HG03196 (cell line): ENCODE measurements around the gene NOTCH2.

Source experiments
- ATAC-seq: cut with Tn5 transposase; IDR thresholded peaks from one replicate; pipeline ENCODE4 v1.9.1; 2021; ENCODE audit not compliant: unreplicated experiment

Gene NOTCH2

GRCh38 chr1:119911775-119912174 is 157.7 kb downstream of the NOTCH2 start:
- no peak for ATAC-seq

- ATAC-seq = no peak
Measured at GRCh38 chr1:119910618-119911017, 158.8 kb downstream of the NOTCH2 start.

- ATAC-seq = no peak
Measured at GRCh38 chr1:119909890-119910596, 159.4 kb downstream of the NOTCH2 start.

DNA sequence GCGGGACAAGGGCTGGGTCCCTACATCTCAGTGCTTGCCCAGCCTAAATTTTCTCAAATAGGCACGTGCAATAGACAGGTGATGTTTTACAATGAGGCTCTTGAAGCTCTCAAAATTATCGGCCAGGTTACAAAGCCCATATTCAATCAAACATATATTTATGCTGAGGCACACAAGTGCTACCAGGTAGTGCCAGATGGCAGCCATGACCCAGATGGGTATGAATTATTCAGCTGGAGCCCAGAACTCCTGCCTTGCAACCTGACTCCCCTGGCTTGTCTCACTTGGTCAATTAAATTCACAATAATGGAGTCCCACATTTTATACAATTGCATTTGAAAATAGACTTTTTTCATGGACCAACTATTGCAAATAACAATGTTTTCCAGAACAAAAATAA is 160.8 kb downstream of the NOTCH2 start:
- no peak for ATAC-seq

GRCh38 chr1:119906927-119907652 is 162.4 kb downstream of the NOTCH2 start:
- no peak for ATAC-seq

DNA sequence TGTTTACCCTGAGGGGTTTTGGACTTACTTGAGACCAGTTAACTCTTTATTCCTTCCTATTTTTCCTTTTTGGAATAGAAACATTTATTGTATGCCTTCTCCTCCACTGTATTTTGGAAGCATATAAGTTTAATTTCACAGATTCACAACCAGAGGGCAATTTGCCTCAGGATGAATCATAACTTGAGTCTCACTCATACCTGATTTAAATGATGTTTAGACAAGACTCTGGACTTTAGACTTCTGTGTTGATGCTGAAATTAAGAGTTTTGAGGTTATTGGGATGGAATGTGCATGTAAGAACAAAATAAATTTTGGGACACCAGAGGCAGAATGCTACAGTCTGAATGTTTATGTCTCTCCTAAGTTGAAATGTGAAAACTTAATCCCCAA is 166.0 kb downstream of the NOTCH2 start:
- no peak for ATAC-seq

GRCh38 chr1:119902775-119903442 is 166.6 kb downstream of the NOTCH2 start:
- no peak for ATAC-seq

GRCh38 chr1:119898981-119899720 is 170.3 kb downstream of the NOTCH2 start:
- ATAC-seq = no peak

DNA sequence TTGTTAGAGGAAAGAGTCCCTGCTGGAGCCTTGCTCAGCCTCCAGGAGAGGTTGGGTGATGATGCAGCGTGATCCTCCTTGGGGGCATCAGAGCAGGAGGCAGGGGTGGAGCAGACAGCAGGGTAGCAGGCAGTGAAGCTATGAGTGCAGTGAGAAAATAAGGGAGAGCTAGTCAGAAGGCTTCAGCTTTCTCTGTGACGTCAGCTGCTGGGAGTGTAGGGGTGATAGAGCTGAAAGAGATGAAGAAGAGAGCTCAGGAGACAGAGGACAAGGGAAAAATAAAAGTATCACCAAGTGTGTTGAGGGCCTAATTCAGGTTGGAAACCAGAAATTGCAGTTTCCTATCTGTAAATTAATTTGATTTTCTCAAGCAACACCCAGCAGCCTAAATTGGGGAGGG is 170.9 kb downstream of the NOTCH2 start:
- no peak for ATAC-seq

DNA sequence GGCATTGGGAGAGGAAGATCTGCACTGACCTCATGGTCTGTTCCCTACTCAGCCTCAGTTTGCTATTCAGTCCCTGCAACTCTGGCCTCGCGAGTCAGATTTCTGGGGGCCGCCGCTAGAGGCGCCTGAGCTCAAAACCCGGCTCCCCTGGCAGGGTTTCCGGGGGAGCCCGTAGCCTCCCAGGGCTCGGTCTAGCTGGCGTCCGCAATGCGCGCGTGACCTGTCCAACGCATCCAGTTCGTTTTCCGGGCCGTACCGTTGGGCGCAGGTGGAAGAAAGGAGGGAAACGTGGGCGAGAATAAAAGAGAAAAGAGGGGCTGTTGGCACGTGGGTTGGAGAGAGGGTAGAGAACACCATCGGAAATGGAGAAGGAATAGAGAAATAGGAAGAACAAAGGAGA is 173.2 kb downstream of the NOTCH2 start, which contains the start of gene ADAM30:
TSS of gene ADAM30 (minus strand) at position 213 of the 400 bp plus-strand sequence. CDS start at position 34, 179 bp downstream.
- ATAC-seq = no peak

GRCh38 chr1:119895102-119895501 is 174.4 kb downstream of the NOTCH2 start:
- ATAC-seq = no peak

GRCh38 chr1:119893827-119894700 is 175.4 kb downstream of the NOTCH2 start:
- no peak for ATAC-seq

DNA sequence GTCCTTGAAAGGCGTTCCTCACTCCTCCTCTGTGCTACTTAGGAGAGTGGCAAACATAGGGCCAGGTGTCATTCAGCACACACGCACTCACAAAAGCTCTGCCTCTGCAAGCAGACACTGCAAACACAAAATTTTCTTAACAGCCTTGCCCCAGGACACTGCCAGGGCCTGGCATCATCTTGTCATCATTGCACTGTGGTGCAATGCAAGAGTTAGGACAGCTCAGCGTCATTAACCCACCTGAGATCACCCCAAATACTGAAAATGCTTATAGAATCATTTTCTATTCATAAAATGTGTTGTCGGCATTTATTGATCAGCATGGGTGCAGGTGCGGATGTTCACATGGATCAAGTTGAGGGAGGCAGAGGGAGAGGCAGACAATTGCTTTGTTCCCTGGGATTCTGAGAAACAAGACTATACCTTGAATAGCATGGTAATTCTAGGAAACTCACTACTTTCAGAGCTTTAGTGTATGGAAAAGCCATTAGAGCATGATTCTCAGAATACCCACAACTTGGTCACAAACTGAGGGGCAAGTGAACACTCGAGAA is 176.1 kb downstream of the NOTCH2 start:
- no peak for ATAC-seq

GRCh38 chr1:119891386-119891785 is 178.1 kb downstream of the NOTCH2 start:
- no peak for ATAC-seq

- no peak for ATAC-seq
Measured at GRCh38 chr1:119888476-119888875, 181.0 kb downstream of the NOTCH2 start.

DNA sequence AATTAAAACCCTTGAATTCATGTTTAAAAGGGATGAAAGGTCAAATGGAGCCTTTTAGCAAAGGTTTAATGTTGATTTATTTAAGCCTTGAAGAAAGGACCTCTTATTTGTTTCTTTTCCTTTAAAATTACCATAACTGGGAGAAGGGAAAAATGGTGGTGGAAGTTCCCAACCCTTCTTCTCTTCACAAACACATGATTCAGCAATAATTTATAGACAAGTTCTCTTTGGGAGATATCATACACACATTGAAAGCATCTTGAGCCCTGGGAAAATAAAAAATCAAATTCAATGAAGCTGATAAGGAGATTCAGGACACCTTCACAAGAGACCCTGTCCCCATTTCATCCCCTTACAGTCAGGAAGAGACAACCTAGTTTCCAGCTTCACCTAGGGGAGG is 182.0 kb downstream of the NOTCH2 start:
- ATAC-seq = no peak

GRCh38 chr1:119885903-119886783 is 183.3 kb downstream of the NOTCH2 start:
- ATAC-seq = no peak

GRCh38 chr1:119884711-119885110 is 184.8 kb downstream of the NOTCH2 start:
- no peak for ATAC-seq

DNA sequence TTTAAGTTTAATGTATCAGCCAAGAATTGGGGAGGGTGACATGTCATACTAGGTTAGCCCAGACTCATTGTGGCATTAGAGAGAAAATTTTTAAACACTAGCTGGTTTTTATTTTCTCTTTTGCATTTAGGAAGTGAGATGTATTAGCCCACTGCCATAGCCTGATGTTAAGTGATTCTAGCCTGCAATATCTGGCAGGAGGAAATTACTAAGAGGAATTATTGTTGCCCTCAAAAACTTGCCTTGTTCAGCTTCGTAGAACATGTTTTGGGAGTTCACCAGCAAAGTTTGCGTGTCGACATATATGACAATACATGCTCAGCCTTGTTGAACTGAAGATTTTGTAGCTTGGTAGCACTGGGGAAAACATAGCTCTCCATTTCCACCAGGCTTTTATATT is 185.6 kb downstream of the NOTCH2 start:
- no peak for ATAC-seq
